Measurements from ENCODE around the gene DLG2.

- TF ChIP-seq, protein P1, sequence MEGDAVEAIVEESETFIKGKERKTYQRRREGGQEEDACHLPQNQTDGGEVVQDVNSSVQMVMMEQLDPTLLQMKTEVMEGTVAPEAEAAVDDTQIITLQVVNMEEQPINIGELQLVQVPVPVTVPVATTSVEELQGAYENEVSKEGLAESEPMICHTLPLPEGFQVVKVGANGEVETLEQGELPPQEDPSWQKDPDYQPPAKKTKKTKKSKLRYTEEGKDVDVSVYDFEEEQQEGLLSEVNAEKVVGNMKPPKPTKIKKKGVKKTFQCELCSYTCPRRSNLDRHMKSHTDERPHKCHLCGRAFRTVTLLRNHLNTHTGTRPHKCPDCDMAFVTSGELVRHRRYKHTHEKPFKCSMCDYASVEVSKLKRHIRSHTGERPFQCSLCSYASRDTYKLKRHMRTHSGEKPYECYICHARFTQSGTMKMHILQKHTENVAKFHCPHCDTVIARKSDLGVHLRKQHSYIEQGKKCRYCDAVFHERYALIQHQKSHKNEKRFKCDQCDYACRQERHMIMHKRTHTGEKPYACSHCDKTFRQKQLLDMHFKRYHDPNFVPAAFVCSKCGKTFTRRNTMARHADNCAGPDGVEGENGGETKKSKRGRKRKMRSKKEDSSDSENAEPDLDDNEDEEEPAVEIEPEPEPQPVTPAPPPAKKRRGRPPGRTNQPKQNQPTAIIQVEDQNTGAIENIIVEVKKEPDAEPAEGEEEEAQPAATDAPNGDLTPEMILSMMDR (IDR thresholded peaks at IDR 0.05; ENCODE audit: low read depth, low read length, missing input control), result no peak
- TF ChIP-seq YY1 (IDR thresholded peaks at IDR 0.05), result no peak
- no peak for TF ChIP-seq TAF1 (conservative IDR thresholded peaks at IDR 0.05)
- TF ChIP-seq RAD21 (IDR thresholded peaks at IDR 0.05), result no peak
- TF ChIP-seq GABPA (IDR thresholded peaks at IDR 0.05 in 1 of 2, conservative IDR thresholded peaks at IDR 0.05 in 1 of 2), result no peak
- TF ChIP-seq, protein P2, sequence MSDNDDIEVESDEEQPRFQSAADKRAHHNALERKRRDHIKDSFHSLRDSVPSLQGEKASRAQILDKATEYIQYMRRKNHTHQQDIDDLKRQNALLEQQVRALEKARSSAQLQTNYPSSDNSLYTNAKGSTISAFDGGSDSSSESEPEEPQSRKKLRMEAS (IDR thresholded peaks at IDR 0.05), result no peak
- TF ChIP-seq, protein P3, sequence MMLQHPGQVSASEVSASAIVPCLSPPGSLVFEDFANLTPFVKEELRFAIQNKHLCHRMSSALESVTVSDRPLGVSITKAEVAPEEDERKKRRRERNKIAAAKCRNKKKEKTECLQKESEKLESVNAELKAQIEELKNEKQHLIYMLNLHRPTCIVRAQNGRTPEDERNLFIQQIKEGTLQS (IDR thresholded peaks at IDR 0.05), result no peak
- TF ChIP-seq FOXA1 (IDR thresholded peaks at IDR 0.05), result no peak
- TF ChIP-seq, protein P4, sequence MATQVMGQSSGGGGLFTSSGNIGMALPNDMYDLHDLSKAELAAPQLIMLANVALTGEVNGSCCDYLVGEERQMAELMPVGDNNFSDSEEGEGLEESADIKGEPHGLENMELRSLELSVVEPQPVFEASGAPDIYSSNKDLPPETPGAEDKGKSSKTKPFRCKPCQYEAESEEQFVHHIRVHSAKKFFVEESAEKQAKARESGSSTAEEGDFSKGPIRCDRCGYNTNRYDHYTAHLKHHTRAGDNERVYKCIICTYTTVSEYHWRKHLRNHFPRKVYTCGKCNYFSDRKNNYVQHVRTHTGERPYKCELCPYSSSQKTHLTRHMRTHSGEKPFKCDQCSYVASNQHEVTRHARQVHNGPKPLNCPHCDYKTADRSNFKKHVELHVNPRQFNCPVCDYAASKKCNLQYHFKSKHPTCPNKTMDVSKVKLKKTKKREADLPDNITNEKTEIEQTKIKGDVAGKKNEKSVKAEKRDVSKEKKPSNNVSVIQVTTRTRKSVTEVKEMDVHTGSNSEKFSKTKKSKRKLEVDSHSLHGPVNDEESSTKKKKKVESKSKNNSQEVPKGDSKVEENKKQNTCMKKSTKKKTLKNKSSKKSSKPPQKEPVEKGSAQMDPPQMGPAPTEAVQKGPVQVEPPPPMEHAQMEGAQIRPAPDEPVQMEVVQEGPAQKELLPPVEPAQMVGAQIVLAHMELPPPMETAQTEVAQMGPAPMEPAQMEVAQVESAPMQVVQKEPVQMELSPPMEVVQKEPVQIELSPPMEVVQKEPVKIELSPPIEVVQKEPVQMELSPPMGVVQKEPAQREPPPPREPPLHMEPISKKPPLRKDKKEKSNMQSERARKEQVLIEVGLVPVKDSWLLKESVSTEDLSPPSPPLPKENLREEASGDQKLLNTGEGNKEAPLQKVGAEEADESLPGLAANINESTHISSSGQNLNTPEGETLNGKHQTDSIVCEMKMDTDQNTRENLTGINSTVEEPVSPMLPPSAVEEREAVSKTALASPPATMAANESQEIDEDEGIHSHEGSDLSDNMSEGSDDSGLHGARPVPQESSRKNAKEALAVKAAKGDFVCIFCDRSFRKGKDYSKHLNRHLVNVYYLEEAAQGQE (IDR thresholded peaks at IDR 0.05), result no peak
- TF ChIP-seq JUND (IDR thresholded peaks at IDR 0.05), result no peak
- TF ChIP-seq, protein P5, sequence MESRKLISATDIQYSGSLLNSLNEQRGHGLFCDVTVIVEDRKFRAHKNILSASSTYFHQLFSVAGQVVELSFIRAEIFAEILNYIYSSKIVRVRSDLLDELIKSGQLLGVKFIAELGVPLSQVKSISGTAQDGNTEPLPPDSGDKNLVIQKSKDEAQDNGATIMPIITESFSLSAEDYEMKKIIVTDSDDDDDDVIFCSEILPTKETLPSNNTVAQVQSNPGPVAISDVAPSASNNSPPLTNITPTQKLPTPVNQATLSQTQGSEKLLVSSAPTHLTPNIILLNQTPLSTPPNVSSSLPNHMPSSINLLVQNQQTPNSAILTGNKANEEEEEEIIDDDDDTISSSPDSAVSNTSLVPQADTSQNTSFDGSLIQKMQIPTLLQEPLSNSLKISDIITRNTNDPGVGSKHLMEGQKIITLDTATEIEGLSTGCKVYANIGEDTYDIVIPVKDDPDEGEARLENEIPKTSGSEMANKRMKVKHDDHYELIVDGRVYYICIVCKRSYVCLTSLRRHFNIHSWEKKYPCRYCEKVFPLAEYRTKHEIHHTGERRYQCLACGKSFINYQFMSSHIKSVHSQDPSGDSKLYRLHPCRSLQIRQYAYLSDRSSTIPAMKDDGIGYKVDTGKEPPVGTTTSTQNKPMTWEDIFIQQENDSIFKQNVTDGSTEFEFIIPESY (IDR thresholded peaks at IDR 0.05), result no peak
Measured at GRCh38 chr11:84140386-84141169, 1486.6 kb downstream of the DLG2 start.
